Activated CD8-positive, alpha-beta memory T cell treated with anti-CD3 and anti-CD28 coated beads for 48 hours (primary cell): ENCODE data around the gene ZNF367.
"Not testable (repeated sequence)": the region's sequence is repeated elsewhere in the genome, so short reads cannot be mapped to it uniquely, and the experiment has no call there.

Experiments
- DNase-seq, 3 experiments: peaks; one replicate each; pipeline ENCODE4 v3.0.0-alpha.2; 2020; ENCODE audit warnings: low read depth in 2 of 3, low spot score in 2 of 3

ZNF367 gene

DNA sequence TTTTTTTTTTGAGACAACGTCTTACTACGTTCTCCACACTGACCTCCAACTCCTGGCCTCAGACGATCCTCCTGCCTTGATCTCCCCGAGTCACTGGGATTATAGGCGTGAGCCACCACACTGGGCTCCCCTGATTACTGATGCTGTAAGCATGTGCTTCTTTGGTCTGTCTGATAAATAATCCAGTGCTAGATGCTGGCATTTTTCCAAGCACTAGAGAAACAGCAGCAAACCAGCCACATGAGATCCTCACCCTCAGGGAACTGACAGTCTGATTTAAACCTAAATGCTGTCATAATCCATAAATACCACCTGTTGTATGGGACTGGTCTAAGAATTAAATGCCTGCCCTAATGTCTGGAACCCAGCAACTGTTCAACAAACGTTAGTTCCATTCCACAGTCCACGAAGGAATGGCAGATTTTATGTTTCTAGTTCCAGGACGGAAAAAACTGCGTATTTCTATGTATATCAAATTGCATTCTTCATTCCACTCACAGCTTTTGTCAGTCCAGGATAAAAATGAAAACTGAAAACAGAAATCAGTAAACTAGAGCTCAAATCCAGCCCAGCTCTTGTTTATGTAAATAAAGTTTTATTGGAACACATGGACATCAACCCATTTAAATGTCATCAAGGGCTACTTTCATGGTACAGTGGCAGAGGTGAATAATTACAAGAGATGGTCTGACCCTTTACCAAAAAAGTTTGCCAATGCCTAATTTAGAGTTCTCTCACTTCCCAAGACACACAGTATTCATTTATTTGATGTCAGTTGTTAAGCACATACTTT, 54.8 kb downstream of the ZNF367 start:
- no peak for DNase-seq

DNA sequence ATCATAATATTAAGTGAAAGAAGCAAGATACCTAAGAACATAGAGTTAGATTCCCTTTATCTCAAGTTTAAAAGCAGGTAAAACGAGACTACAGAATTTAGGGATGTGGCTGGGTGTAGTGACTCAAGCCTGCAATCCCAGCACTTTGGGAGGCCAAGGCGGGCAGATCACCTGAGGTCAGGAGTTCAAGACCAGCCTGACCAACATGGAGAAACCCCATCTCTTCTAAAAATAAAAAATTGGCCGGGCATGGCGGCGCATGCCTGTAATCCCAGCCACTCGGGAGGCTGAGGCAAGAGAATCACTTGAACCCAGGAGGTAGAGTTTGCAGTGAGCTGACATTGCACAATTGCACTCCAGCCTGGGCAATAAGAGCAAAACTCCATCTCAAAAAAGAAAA, 56.1 kb downstream of the ZNF367 start:
- DNase-seq, result not testable (repeated sequence)

DNA sequence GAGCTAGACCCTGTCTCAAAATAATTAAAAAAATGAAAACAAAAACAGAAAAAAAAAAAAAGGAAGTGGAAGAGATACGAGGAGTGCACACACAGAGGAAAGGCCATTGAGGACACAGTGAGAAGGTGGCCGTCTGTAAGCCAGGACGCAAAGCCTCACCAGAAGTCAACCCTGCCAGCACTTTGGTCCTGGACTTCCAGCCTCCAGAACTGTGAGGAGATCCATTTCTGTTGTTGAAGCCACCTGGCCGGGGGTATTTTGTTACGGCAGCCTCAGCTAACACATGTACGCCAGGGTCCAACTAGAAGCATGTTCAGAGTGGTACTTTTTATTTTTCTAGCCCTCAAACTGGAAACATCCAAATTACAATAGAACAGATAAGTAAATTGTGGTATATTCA, 56.5 kb downstream of the ZNF367 start:
- no peak for DNase-seq

DNA sequence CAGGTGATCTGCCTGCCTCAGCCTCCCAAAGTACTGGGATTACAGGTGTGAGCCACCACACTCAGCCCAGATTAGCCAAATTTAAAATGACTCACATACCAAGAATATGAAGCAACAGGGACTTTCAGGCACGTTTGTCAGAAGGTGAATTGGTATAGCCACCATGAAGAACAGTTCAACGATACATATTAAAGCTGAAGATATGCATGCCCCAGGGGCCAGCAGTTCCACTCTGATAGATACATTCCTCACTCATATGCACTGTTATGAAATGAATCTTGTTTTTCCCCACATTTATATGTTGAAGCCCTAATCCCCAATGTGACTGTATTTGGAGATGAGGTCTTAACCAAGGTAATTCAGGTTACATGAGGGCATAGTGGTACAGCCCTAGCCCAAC, 57.2 kb downstream of the ZNF367 start:
- DNase-seq, result no peak

DNA sequence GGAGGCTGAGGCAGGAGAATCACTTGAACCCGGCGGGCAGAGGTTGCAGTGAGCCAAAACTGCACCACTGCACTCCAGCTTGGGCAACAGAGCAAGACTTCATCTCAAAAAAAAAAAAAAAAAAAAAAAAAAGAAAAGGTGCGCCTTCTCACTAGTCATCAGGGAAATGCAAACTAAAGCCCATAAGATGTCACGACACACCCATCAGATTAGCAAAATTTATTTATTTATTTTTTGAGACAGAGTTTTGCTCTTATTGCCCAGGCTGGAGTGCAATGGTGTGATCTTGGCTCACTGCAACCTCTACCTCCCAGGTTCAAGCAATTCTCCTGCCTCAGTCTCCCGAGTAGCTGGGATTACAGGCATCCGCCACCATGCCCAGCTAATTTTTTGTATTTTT, 57.6 kb downstream of the ZNF367 start:
- DNase-seq, result not testable (repeated sequence)

DNA sequence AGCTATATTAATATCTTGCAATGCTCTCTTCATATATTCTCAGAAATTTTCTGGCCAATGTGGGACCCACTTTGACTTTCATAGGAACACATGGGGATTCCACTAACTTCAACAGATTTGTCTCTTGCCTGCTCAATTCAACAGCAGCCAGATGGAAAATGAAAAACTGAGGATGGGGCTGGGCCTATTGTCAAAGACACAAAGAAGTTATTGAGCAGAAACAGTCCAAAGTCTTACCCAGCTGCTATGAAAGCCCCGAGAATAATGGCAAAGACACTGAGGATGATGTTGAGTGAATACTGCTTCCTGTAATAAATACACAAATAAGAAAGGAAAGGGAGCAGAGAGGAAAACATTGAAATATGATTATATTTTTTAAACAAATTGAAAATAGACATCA, 67.3 kb downstream of the ZNF367 start:
- no peak for DNase-seq

DNA sequence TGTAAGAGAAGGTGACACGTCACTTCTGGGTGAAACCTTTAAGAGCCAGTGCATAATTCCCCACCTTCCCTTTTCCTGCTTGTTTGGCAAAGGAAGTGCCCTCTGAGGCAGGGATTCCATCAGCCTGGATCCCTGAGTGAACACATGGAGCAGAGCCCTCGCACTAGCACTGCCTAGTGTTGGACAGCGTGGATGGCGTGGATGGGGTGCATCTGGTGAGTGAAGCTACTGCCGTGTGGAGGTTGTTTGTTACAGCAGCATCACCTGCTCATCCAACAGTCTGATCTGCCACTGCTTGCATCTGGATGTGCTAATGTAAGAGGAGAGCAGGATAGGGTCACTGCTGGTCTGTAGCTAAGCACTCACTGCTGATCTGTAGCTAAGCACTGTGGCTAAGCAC, 69.9 kb downstream of the ZNF367 start:
- no peak for DNase-seq

DNA sequence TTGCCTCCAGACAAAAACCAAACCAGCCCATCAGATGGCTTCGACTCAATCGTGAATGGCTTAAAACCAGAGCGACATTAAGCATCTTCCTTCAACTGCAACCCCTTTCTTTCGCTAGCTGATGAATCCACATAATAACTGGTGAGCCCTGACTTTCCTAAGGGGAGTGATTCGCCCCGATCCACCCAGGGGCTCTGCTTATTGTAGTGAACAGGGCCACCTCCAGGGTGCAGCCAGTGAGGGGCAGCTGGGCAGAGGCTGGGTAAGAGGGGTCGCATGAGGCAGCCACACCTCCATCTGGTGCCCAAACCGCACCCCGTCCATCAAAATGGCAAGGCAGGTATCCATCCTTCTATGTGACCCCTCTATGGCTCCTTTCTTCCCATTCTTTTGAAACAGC, 72.6 kb downstream of the ZNF367 start:
- no peak for DNase-seq

DNA sequence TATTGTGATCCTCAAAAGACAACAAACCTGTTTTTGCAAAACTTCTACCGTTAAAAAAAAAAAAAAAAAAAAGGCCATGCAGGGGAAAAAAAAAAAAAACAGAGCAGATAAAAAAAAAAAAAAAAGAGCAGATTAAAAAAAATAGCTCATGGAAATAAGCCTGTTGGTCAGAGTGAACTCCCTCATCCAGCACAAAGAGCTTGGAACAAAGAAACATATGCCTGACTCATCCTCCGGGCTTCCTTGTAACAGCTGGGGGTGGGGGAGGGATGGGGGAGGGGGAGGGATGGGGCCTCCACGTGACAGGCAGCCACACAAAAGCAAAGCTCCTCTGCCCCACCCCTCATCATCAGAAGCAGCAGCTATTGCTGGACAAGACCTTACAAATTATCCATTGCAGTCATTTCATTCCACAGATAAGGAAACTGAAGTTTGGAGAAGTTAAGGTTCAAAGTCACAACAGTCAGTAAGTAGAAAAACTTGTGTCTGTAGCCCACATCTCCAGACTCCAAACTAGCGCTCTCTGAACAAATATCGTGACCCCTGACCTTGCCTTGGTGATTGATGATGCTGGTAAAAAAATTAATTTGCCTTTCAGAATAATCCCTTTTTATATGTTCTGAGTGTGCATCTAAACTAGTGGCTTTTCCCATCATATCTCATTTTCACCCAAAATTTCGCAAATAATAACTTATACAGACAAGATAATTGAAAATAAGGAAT, 73.6 kb downstream of the ZNF367 start:
- DNase-seq, result no peak

DNA sequence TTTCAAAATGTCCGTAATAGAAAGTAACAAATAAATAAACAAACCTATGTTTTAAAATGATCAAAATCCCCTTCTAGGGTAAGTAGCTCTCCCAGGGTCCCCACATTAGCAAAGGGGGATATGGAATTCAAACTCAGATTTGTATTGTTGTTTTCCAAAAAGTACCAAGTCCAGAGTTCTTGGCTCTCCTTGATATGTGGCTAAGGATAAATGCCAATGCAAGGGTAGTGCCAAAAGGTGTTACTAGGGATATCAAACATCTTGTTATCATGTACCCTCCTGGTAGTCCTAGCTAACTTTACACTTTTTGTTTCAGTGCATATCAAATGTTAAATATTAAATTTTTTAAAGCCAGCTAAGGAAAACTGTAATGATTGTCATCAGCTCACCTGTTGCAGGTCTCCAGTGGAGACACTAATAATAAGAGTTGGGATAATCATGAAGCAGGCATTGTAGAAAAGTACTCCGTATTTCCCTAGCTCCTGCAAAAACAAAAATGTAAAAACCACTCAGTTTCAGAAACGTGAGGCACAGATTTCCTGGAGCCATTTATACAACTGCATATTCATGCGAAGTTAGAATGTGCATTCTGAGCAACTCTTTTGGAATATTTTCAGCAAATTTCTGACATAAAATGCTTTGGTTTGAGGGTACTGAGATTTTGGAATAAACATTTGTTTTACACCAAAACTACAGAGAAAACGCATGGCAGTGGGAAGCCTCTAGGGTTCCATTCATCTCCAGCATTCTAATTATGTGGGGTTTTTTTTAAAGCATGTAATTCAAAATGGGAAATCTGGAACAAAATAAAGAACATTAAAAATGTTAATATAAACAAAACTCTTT, 74.4 kb downstream of the ZNF367 start:
- DNase-seq, result no peak

DNA sequence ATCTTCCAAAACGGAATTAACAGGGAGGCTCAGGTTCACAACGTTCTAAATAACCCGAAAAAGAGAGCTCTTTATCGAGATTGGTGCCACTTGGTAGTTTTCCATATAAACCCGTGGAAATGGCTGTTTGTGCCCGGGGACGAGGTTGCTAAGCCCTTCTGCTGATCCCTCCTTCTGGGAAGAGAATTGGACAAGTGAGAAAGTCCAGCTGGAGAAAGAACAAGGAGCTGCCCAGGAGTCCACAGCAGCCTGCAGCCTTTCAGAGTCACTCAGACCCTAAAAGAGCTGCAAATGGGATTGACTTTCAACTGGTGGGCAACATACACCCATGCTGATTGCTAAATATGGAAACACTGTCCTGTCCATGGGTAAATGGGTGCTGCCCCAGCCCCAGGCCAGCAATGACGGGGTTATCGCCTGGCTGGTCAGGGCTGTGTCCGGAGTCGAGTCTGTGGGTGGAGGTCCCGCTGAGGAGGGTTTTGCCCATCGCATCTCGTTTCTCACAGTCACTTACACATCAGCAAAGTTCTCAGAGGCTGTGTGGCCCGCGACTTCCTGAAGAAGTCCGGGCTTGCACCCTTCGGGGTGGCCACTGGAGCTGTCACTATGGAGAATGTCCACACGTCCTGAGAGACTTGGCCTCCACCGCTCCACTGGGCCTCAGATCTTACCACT, 75.5 kb downstream of the ZNF367 start:
- no peak for DNase-seq

DNA sequence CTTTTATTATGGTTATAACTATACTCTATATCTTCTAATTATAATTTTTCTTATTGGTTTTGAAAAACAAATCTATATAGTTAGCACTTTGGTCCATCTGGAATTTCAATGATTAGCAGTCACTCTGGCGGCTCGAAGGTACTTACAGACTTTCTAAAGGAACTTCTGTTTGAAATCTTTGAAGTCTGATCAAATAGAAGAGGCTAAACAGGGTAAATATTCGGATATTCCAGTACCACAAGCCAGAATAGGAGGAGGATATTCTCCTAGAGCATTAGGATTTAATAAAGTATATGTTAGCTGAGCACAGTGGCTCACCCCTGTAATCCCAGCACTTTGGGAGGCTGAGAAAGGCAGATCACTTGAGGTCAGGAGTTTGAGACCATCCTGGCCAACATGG, 77.5 kb downstream of the ZNF367 start:
- no peak for DNase-seq

DNA sequence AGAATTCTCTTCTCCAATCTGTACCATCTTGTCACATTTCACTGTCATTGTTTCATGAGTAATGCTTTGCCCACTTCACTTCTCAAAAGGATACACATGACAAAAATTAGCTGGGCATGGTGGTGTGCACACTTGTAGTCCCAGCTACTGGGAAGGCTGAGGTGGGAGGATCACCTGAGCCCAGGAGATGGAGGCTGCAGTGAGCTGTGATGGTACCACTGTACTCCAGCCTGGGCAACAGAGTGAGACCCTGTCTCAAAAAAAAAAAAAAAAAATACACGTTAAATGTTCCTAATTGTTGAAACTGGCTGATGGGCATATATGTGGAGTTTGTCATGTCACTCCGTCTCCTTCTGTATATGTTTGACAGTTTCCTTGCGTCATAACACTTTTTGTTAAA, 79.9 kb downstream of the ZNF367 start:
- no peak for DNase-seq
